ENCODE data around the gene ASB3.

The ASB3 gene

GRCh38 chr2:53727921-53728320, 58.8 kb downstream of the ASB3 start:
- H3K9me3 ChIP-seq (ENCODE audit: control insufficient read depth, insufficient read depth, low read depth, low read length) = no peaks in the 10 kb centered on the region
- no peak overlapping the region for H3K27ac ChIP-seq (ENCODE audit: extremely low read depth, low read depth, low read length)
- no peak for TF ChIP-seq ZFP69B (tag by site-specific recombination; IDR thresholded peaks at IDR 0.05)
- no peak for TF ChIP-seq KLF16 (tag by site-specific recombination; IDR thresholded peaks at IDR 0.05)
- no peak for TF ChIP-seq ZXDB (tag by site-specific recombination; IDR thresholded peaks at IDR 0.05)
- TF ChIP-seq, protein P1, sequence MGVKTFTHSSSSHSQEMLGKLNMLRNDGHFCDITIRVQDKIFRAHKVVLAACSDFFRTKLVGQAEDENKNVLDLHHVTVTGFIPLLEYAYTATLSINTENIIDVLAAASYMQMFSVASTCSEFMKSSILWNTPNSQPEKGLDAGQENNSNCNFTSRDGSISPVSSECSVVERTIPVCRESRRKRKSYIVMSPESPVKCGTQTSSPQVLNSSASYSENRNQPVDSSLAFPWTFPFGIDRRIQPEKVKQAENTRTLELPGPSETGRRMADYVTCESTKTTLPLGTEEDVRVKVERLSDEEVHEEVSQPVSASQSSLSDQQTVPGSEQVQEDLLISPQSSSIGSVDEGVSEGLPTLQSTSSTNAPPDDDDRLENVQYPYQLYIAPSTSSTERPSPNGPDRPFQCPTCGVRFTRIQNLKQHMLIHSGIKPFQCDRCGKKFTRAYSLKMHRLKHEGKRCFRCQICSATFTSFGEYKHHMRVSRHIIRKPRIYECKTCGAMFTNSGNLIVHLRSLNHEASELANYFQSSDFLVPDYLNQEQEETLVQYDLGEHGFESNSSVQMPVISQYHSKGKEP (tag by site-specific recombination; IDR thresholded peaks at IDR 0.05) = no peak
- no peak for TF ChIP-seq SP7 (tag by site-specific recombination; IDR thresholded peaks at IDR 0.05)
- TF ChIP-seq ZNF266 (tag by site-specific recombination; IDR thresholded peaks at IDR 0.05; ENCODE audit: low read depth) = no peak
- no peak for TF ChIP-seq MEIS1 (CRISPR knock-in tag; IDR thresholded peaks at IDR 0.05; ENCODE audit: borderline replicate concordance)
- no peak overlapping the region for H3K4me3 ChIP-seq (ENCODE audit: low read depth, low read length)
- CTCF ChIA-PET = interaction anchor here (0.7 to 1.8 kb wide), 2 partner anchors 12 to 42 kb away, joined by 4 to 5 read pairs; no protein-coding TSS in a partner anchor
- POLR2A ChIA-PET = no interaction called here
- no peaks in the 10 kb centered on the region for H3K4me1 ChIP-seq (ENCODE audit: control insufficient read depth, insufficient read depth, low read length)
- H3K36me3 ChIP-seq (ENCODE audit: control insufficient read depth in 2 of 2, insufficient read depth in 1 of 2, low read length in 2 of 2) = peaks cover 4 to 8% of the 10 kb centered on the region in 2 experiments

- Histone ChIP-seq H3K4me1 (ENCODE audit: control insufficient read depth, insufficient read depth, low read length) (no peaks in the 10 kb centered on the region), H3K36me3 (ENCODE audit: control insufficient read depth in 2 of 2, insufficient read depth in 1 of 2, low read length in 2 of 2) (peaks cover 4 to 8% of the 10 kb centered on the region in 2 experiments), H3K4me3 (ENCODE audit: low read depth, low read length) (no peak overlapping the region), H3K9me3 (ENCODE audit: control insufficient read depth, insufficient read depth, low read depth, low read length) (no peaks in the 10 kb centered on the region), H3K27ac (ENCODE audit: extremely low read depth, low read depth, low read length) (no peak overlapping the region)
- CTCF ChIA-PET = interaction anchor here (0.6 to 0.7 kb wide), 2 partner anchors 17 to 749 kb away, joined by 3 to 6 read pairs; no protein-coding TSS in a partner anchor
- POLR2A ChIA-PET = no interaction called here
- TF ChIP-seq FEZF1 (tag by site-specific recombination; IDR thresholded peaks at IDR 0.05) (no peak), MYNN (tag by site-specific recombination; IDR thresholded peaks at IDR 0.05; ENCODE audit: borderline replicate concordance) (no peak), ZNF37A (tag by site-specific recombination; IDR thresholded peaks at IDR 0.05) (no peak), ZNF658 (tag by site-specific recombination; IDR thresholded peaks at IDR 0.05) (no peak), ZFHX2 (tag by site-specific recombination; conservative IDR thresholded peaks at IDR 0.05) (no peak), ZNF140 (tag by site-specific recombination; IDR thresholded peaks at IDR 0.05) (no peak)
Measured at GRCh38 chr2:53725662-53726061, 61.1 kb downstream of the ASB3 start.

DNA sequence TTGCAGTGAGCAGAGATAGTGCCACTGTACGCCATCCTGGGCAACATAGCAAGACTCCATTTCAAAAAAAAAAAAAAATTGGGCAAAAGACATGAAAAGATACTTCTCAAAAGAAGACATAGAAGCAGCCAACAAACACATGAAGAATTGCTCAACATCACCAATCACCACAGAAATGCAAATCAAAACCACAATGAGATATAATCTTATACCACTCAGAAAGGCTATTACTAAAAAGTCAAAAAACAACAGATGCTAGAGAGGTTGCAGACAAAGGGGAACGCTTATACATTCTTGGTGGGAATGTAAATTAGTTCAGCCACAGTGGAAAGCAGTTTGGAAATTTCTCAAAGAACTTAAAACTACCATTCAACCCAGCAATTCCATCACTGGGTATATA, 62.2 kb downstream of the ASB3 start:
- Histone ChIP-seq H3K27ac (ENCODE audit: extremely low read depth, low read depth, low read length) (no peak overlapping the region), H3K36me3 (ENCODE audit: control insufficient read depth in 2 of 2, insufficient read depth in 1 of 2, low read length in 2 of 2) (peaks cover 0 to 4% of the 10 kb centered on the region in 2 experiments; a peak in 2 of 3 replicates), H3K4me3 (ENCODE audit: low read depth, low read length) (no peak overlapping the region), H3K9me3 (ENCODE audit: control insufficient read depth, insufficient read depth, low read depth, low read length) (no peaks in the 10 kb centered on the region), H3K4me1 (ENCODE audit: control insufficient read depth, insufficient read depth, low read length) (no peaks in the 10 kb centered on the region)
- no peak for TF ChIP-seq ZNF184 (tag by site-specific recombination; IDR thresholded peaks at IDR 0.05)
- TF ChIP-seq ZNF311 (tag by site-specific recombination; IDR thresholded peaks at IDR 0.05; ENCODE audit: borderline replicate concordance) = no peak
- no peak for TF ChIP-seq ZFP69B (tag by site-specific recombination; IDR thresholded peaks at IDR 0.05)
- TF ChIP-seq ZNF37A (tag by site-specific recombination; IDR thresholded peaks at IDR 0.05) = no peak
- no peak for TF ChIP-seq SALL2 (tag by site-specific recombination; IDR thresholded peaks at IDR 0.05; ENCODE audit: borderline replicate concordance)
- no peak for TF ChIP-seq KLF8 (tag by site-specific recombination; IDR thresholded peaks at IDR 0.05)
- TF ChIP-seq, protein P2, sequence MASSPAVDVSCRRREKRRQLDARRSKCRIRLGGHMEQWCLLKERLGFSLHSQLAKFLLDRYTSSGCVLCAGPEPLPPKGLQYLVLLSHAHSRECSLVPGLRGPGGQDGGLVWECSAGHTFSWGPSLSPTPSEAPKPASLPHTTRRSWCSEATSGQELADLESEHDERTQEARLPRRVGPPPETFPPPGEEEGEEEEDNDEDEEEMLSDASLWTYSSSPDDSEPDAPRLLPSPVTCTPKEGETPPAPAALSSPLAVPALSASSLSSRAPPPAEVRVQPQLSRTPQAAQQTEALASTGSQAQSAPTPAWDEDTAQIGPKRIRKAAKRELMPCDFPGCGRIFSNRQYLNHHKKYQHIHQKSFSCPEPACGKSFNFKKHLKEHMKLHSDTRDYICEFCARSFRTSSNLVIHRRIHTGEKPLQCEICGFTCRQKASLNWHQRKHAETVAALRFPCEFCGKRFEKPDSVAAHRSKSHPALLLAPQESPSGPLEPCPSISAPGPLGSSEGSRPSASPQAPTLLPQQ (tag by site-specific recombination; IDR thresholded peaks at IDR 0.05) = no peak
- TF ChIP-seq ZBTB7A (tag by site-specific recombination; IDR thresholded peaks at IDR 0.05; ENCODE audit: low read depth) = no peak
- no peak for TF ChIP-seq ZNF701 (tag by site-specific recombination; IDR thresholded peaks at IDR 0.05)
- CTCF ChIA-PET = interaction anchor here (0.6 kb wide), 1 partner anchor 661 kb away, joined by 3 read pairs; no protein-coding TSS in a partner anchor
- POLR2A ChIA-PET = no interaction called here

Measured in HEK293 (cell line).